Right ventricle myocardium superior (tissue), 1 donor: ENCODE results near the gene SSH2. TPM values are rescaled to one million over a fixed set of nuclear protein-coding genes. Genes with fewer than 3 reads are reported as not detected.
A peak's percentile ranks its signal among the peaks of the same experiment; 100 is the strongest.

ENCODE experiments used
- ATAC-seq: fragments of 200-7000 bp; cut with Tn5 transposase; one replicate; pipeline ENCODE4 v1.9.1; 2020; ENCODE audit warnings: mild to moderate bottlenecking; ENCODE audit not compliant: poor library complexity
- DNase-seq: peaks from one replicate; pipeline ENCODE4 v3.0.0-alpha.2; 2020
- intact Hi-C: fragments of 100-400 bp; cut with DNase I; formaldehyde crosslinking; loops from one replicate; pipeline ENCODE4 v1.11.2; 2022
- total RNA-seq: library from RNA; stranded (reverse); fragmentation: NEBNext Ultra II Directional; extraction: Animal tissue kit (Norgen Biotek cat#: 25700); gene quantifications from one replicate; pipeline ENCODE4 v1.2.1, GENCODE V29; 2021
- donor health status: DM: no; HTN: yes; CAD: no; lungs with severe emphysema.

SSH2 gene
- total RNA-seq, 1 donor from 2014 or later = 31.3 TPM

GRCh38 chr17:29582772-29583171 lies 347.3 kb downstream of the SSH2 start:
- DNase-seq (no peak), ATAC-seq (no peak)
- intact Hi-C loops = no loop called here

GRCh38 chr17:29582254-29582765 lies 347.7 kb downstream of the SSH2 start:
- DNase-seq (peak; percentile 14), ATAC-seq (no peak)
- intact Hi-C loops = no loop called here

- DNase-seq (peak; percentile 40), ATAC-seq (no peak)
- intact Hi-C loops = no loop called here
Measured at GRCh38 chr17:29581583-29582253, 348.3 kb downstream of the SSH2 start.

GRCh38 chr17:29579866-29580771 lies 349.9 kb downstream of the SSH2 start:
- intact Hi-C loops = no loop called here
- DNase-seq = peak; percentile 91

GRCh38 chr17:29578626-29579485 lies 351.2 kb downstream of the SSH2 start:
- ATAC-seq (no peak), DNase-seq (no peak)
- intact Hi-C loops = no loop called here

More at GRCh38 chr17:29579866-29580771, 349.9 kb downstream of the SSH2 start:
- ATAC-seq = peak; percentile 87

DNA sequence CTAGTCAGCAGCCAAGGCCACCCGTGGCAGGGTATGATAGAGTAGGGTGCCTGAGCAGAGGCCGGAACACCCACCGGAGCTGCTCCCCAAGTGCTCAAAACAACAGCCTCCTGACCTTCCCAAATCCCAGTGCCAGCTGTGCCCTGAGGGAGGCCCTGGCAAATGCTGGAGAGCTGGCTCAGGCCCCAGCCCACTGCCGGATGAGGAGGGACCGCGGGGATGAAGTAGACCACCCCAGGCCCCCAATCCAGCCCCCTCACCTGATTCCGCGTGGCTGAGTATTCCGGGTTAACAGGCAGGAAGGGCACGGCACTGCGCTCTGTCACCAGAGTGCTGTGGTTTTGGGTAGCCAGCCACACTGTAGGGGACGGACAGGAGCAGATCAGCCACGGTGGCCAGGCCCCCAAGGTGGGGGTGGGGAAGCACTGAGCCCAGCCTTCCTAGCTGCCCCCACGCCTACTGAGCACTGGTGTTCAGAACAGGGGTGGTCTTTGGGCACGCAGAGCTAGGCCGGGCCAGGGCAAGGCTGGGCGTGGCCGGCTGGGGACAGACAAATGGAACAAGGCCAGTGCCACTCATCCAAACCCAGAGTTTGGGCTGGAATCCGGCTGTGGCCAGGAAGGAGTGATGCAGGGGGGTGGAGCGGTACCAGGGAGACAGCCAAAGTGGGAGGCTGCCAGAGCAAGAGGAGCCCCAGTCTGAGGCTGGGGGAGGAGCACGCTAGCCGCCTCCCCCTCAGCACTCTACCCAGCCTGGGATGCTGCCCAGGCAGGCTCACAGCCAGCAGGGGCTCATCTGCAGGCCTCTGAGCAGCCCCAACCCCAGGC lies 352.4 kb downstream of the SSH2 start:
- DNase-seq = peak; percentile 59
- ATAC-seq = no peak
- intact Hi-C loops = no loop called here

- intact Hi-C loops = no loop called here
- ATAC-seq = no peak
- DNase-seq = no peak
Measured at GRCh38 chr17:29577001-29577370, 353.0 kb downstream of the SSH2 start.

DNA sequence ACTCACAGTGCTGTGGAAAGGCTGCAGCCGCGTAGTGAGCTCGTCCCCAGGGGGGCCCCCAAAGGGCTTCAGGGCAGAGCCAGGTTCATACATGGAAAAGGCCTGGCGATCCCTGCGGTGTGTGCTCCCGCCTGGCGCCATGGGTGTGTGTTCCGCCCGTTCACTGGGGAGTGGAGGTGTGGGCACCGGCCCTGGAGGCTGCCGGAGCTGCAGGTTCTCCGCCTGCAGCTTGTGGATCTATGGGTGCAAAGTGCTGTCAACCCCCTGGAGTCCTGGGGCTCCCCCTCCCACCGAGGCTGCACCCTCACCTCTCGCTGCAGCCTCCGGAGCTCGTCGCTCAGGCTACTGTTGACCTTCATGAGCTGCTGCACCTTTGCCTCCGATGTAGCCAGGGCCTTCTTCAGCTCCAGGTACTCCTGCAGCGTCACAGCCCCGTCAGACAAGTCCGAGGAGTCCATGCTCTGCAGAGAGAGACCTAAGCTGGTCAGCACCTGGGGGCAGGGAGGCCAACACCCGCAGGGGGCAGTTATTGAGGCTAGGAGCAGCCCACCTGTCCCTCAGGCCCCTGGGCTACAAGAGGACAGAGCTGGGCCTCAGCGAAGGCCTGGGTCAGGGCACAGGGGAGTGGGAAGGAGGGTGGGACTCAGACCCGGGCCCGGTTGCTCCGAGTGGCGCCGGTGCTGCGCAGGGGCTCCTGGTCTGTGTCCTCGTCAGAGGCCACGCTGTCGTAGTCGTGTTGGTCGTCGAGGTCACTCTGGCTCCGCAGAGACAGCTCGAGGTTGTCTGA lies 353.6 kb downstream of the SSH2 start:
- intact Hi-C loops = no loop called here
- DNase-seq (no peak), ATAC-seq (no peak)

Other genes starting within 250 kb of the SSH2 start
- gene EFCAB5, start 11.4 kb upstream of the SSH2 start, total RNA-seq = not detected
- gene NSRP1, start 186.6 kb upstream of the SSH2 start, total RNA-seq = 17.2 TPM